A549 treated with CORT108297 at 1 μM for 4 hours (cell line): ENCODE measurements around the gene KIF13A. TPM values are rescaled to one million over a fixed set of nuclear protein-coding genes. Genes with fewer than 3 reads are reported as not detected.

Experiments used
- total RNA-seq: library from RNA; stranded (reverse); fragments of 200-300 nt; extraction: Qiagen RNA extraction; gene quantifications from 5 replicates; pipeline ENCODE4 v1.2.3, GENCODE V29; 2022

KIF13A gene
- 18.9 to 23.2 TPM (median 20.6 TPM) in 5 replicates for total RNA-seq

DNA sequence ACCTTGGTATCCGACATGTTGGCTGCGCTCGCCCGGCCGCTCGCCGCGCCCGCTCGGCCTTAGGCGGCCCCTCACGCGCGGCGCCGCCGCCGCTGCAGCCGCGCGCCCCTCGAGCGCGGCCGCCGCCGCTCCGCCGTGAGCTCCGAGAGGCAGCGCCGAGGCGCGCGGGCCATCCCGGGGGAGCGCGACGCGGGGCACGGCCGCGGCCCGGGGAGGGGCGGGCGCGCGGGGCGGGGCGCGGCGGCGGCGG is at the start of gene KIF13A:
Gene KIF13A, minus strand, starts transcription at position 189 of the 250 bp plus-strand sequence. Its CDS starts 172 bp downstream, at position 17.

Other genes with a start within 250 kb of the KIF13A start
- gene NHLRC1, start 135.0 kb upstream of the KIF13A start, total RNA-seq = 1.4 to 2.3 TPM (median 1.9 TPM) in 5 replicates
- gene TPMT, start 167.4 kb upstream of the KIF13A start, total RNA-seq = 5.7 to 6.9 TPM (median 5.8 TPM) in 5 replicates
- 6.3 to 7.9 TPM (median 7.7 TPM) in 5 replicates for gene KDM1B, start 167.8 kb upstream of the KIF13A start, total RNA-seq